Fibroblast of skin of abdomen (primary cell): Measurements from ENCODE around the gene MEX3D.
"Not testable (repeated sequence)": the region's sequence is repeated elsewhere in the genome, so short reads cannot be mapped to it uniquely, and the experiment has no call there.

Experiments
- DNase-seq: peaks from one replicate; pipeline ENCODE4 v3.0.0-alpha.2; 2013

The MEX3D gene

GRCh38 chr19:1570836-1571235 lies 2.7 kb upstream of the MEX3D start:
- DNase-seq = no peak

DNA sequence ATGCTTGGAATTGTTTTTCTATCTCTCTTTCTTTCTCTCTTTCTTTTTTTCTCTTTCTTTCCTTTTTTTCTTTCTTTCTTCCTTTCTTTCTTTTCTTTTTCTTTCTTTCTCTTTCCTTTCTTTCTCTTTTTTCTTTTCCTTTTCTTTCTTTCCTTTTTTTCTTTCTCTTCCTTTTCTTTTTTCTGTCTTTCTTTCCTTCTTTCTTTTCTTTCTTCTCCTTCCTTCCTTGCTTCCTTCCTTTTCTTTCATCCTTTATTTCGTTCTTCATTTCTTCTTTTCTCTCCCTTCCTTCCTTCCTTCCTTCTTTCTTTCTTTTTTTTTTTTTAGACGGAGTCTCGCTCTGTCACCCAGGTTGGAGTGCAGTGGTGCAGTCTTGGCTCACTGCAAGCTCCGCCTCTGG lies 1.9 kb upstream of the MEX3D start:
- no peak for DNase-seq

- no peak for DNase-seq
Observed at GRCh38 chr19:1567848-1568227, 287 bp downstream of the MEX3D start.

DNA sequence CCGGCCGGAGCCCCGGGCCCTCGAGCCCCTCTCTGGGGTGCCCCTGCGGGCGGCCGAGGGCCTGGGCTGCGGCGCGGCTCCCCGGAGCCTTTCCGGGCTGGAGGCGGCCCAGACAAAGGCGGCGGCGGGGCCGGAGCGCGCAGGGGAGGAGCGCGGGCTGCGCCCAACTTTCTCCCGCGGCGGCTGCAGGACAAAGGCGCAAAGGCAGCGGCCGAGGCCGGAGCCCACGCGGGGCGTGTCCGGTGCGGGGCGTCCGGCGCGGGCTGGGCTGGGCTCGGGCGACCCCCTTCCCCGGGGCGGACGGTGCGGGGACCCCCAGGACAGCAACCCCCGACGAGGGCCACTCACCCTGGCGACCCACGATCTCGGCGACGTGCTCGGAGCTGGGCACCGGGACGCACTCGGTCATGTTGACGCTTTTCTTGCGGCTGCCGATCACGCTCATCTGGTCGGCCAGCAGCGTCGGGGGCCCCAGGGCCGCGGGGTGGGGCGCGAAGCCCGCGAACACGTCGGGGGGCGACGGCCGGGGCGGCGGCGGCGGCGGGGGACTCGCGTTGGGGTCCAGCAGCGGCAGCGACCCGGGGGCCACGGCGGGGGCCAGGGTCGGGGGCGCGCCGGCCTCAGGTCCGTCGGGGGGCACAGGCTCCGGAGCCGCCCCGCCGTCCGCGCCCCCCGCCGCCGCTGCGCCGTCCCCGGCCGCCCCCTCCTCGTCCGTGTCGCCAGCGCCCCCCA lies 843 bp downstream of the MEX3D start:
- no peak for DNase-seq

DNA sequence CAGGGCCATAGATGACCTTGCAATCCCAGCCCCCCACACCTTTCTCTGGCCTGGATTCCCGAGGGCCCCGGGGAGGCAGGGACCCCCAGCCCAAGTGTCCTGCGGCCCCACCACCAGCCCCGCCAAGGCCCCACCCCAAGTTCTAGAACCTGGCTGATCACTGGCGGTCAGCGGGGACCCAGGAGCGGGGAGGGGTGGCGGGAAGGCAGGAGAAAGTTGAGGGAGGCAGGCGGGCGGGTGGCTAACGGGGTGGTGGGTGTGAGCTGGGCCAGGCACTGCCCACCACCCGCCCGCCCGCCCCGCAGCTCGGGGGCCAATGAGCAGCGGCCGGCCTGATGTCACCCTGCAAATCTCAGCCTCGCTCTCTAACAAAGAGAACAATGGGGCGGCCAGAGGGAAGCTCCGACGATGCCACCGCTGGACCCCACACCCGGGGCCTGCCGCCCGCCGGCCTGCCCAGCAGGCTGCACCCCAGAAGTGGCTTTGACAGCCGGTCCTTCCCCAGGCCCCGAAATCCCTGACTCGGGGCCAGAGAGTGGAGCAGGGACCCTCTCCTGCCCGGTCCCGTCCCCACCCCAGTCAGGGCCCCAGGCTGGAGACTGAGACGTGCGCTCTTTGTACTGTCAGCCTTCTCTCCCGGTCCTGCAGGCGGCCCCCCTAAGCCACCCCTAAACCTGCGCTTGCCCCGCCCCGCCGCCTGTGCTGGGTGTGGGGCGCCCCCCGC lies 1.6 kb downstream of the MEX3D start:
- peak; percentile 86 for DNase-seq

DNA sequence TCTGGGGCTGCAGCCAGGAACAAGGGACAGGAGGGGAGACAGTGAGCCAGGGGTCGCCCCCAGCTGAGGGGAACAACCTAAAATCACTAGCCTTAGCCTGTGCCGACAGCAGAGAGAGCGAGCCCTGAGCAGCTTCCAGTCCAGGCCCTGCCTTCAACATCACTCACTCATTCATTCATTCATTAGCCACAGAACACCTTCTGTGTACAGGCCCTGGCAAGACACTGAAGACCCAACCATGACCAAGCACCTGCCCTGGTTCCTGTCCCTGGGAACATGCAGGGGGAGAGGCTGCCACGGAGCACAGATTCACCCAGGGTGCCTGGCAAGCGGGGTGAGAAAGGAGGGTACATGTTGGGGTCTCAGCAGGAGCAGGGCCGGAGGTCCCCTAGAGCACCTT lies 4.9 kb downstream of the MEX3D start:
- no peak for DNase-seq

GRCh38 chr19:1561236-1561842 lies 6.8 kb downstream of the MEX3D start:
- no peak for DNase-seq

- no peak for DNase-seq
Observed at GRCh38 chr19:1560286-1560882, 7.7 kb downstream of the MEX3D start.

- no peak for DNase-seq
Observed at GRCh38 chr19:1558552-1558951, 9.6 kb downstream of the MEX3D start.

DNA sequence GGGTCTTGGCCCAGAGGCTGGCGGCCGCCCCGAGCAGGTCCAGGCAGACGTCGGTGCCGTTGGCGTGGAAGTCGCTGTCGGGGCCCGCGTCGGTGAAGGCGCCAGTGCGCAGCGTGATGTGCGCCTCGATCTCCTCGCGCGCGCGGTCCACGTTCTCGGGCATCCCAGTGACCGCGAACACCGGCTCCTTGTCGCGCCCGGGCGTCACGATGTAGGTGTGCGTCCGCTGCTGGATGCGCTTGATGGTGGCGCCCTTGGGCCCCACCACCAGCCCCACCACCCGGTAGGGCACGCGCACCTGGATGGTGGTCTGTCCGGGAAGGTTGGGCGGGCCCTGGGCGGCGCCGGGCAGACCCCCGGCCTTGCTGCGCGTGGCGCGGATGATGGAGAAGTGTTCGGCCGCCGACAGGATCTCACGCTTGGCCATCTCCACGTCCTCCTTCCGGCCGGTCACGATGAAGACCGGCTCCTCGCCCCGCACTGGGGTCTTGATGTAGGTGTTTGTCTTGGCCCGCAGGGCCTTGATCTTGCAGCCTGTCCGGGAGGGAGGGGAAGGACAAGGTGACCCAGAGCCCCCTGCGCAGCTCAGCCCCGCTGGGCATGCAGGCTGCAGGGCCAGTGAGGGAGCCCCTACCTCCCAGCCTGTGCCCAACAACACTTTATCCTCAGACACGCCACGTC lies 11.6 kb downstream of the MEX3D start:
- no peak for DNase-seq

GRCh38 chr19:1555487-1556389 lies 12.4 kb downstream of the MEX3D start:
- no peak for DNase-seq

GRCh38 chr19:1554968-1555367 lies 13.2 kb downstream of the MEX3D start:
- no peak for DNase-seq

DNA sequence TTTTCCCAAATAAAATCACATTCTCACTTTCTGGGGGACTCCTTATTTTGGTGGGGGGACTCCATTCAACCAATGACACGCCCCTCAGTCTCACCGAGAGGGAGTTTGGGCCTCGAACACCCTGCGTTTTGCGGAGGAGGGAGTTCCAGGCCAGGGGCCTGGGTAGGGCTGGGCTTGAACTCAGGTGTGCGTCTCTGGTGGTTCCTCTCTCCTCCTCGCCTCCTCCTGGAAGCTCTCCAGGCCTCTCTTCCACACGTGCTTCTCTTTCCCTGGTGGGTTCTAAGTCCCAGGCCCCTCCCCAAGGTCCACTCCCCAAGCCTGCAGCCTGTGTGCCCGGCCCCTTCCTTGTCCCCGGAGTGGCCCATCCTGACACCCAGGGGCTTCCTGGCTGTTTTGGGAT lies 14.7 kb downstream of the MEX3D start:
- no peak for DNase-seq

GRCh38 chr19:1551068-1552040 lies 16.8 kb downstream of the MEX3D start:
- DNase-seq = no peak

GRCh38 chr19:1549332-1549945 lies 18.7 kb downstream of the MEX3D start:
- DNase-seq = no peak

GRCh38 chr19:1540365-1540925 lies 27.7 kb downstream of the MEX3D start:
- no peak for DNase-seq

DNA sequence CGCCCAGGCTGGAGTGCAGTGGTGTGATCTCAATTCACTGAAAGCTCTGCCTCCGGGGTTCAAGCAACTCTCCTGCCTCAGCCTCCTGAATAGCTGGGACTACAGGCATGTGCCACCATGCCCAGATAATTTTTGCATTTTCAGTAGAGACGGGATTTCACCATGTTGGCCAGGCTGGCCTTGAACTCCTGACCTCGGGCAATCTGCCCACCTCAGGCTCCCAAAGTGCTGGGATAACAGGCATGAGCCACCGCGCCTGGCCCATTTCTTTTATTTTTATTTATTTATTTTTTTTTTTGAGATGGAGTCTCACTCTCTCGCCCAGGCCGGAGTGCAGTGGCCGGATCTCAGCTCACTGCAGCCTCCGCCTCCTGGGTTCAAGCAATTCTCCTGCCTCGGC lies 28.4 kb downstream of the MEX3D start:
- not testable (repeated sequence) for DNase-seq

- DNase-seq = no peak
Observed at GRCh38 chr19:1538978-1539377, 29.1 kb downstream of the MEX3D start.

GRCh38 chr19:1535699-1536098 lies 32.4 kb downstream of the MEX3D start:
- DNase-seq = not testable (repeated sequence)

- DNase-seq = no peak
Observed at GRCh38 chr19:1534972-1535371, 33.2 kb downstream of the MEX3D start.
